ENCODE measurements around the gene MYCBP2. TPM values are rescaled to one million over a fixed set of nuclear protein-coding genes. Genes with fewer than 3 reads are reported as not detected.
"Not testable (repeated sequence)": the region's sequence is repeated elsewhere in the genome, so short reads cannot be mapped to it uniquely, and the experiment has no call there.

The MYCBP2 gene
- total and polyA plus RNA-seq, 3 donors from 2014 or later = 69.8 to 195 (median 188) TPM

DNA sequence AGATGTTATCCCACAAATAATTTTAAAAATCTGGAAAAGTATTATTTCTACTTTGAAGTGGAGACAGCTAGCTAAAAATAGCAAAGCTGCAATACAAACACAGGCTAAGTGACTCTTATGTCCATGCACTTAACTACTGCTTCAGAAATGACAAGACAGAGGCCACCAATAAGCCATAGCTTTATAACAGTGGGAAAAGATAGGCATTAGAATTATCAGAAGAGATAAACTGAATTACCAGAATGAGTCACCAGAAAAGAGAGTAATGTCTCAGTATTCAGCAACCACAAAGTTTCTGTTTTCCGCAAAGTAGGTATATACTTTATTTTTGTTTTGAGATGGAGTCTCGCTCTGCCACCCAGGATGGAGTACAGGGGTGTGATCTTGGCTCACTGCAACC is 317.9 kb downstream of the MYCBP2 start:
- H3K27ac ChIP-seq = peak overlapping the region in 1 of 2 donors; percentile 28
- TF ChIP-seq CTCF (IDR thresholded peaks at IDR 0.05) (no peak), POLR2A (IDR thresholded peaks at IDR 0.05) (no peak)
- no peaks in the 10 kb centered on the region for H3K9me3 ChIP-seq
- H3K4me1 ChIP-seq = peaks cover 4% of the 10 kb centered on the region
- WGBS, 2 donors = 92 to 94% methylated on average over 2 of the region's 2 CpGs
- H3K27me3 ChIP-seq = no peaks in the 10 kb centered on the region
- no peak overlapping the region for H3K4me3 ChIP-seq
- intact Hi-C loops (cut with DNase I; ENCODE audit: low total_unique reads) = no loop called here
- H3K36me3 ChIP-seq (ENCODE audit: low read depth, missing control alignments) = no peaks in the 10 kb centered on the region
- DNase-seq = no peak

DNA sequence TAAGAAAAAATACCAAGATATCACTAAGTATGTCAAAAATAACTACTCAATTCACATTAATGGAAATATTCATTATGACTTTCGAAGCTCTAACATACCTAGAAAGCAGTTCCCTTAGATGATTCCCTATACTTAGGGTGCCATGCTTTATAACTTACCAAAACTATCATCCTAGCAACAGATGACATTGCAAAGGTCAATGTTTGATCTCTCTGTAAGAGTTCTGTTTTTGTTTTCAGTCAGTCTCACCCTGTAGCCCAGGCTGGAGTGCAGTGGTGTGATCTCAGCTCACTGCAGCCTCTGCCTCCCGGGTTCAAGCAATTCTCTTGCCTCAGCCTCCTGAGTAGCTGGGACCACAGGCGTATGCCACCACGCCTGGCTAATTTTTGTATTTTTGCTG is 318.6 kb downstream of the MYCBP2 start:
- H3K9me3 ChIP-seq; intact Hi-C loops (cut with DNase I; ENCODE audit: low total_unique reads); H3K36me3 ChIP-seq (ENCODE audit: low read depth, missing control alignments); H3K4me3 ChIP-seq; H3K4me1 ChIP-seq; H3K27me3 ChIP-seq; DNase-seq: not testable (repeated sequence)
- H3K27ac ChIP-seq = peak overlapping the region in 1 of 2 donors; percentile 28
- WGBS, 2 donors = 90 to 94% methylated on average over 4 of the region's 4 CpGs

GRCh38 chr13:77002590-77003190 is 324.2 kb downstream of the MYCBP2 start:
- H3K4me1 ChIP-seq = peaks cover 14% of the 10 kb centered on the region
- peak overlapping the region in 1 of 2 donors; percentile 46 for H3K27ac ChIP-seq
- no peaks in the 10 kb centered on the region for H3K27me3 ChIP-seq
- no peaks in the 10 kb centered on the region for H3K9me3 ChIP-seq
- TF ChIP-seq POLR2A (IDR thresholded peaks at IDR 0.05) = no peak
- peak in 2 of 3 experiments; percentile 52 to 65 for TF ChIP-seq CTCF (IDR thresholded peaks at IDR 0.05)
- 59 to 66% methylated on average over 7 of the region's 7 CpGs for WGBS, 2 donors
- DNase-seq = no peak
- H3K4me3 ChIP-seq = no peak overlapping the region
- intact Hi-C loops (cut with DNase I; ENCODE audit: low total_unique reads) = no loop called here
- H3K36me3 ChIP-seq (ENCODE audit: low read depth, missing control alignments) = no peaks in the 10 kb centered on the region

DNA sequence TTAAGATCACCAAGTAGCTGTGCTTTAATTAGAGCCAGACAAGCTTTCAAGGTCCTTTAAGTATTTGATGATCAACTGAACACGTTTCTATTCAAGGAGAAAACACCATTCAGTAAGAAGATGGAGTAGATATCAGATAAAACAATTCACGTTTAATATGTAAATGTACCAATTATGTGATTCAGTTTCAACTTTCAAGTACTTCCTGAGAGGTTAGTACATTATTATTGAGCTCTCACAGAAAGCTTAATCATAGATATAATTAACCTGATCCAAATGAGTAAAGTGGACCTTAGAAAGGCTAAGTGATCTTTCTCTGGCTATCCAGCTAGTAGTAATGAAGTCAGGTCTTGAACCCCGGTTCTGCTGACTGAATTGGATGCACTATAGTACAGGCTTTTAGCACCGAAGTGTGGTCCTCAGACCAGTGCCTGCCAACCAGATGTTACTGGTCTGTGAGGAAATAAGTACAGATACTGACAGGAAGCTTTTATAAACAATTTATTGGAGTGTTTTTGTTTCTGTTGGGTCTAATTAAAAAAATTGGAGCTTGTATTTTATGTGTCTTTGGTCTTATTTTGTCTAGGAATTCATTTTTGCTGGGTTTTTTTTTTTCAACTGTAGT is 324.8 kb downstream of the MYCBP2 start:
- Histone ChIP-seq H3K27ac (peak overlapping the region in 1 of 2 donors; percentile 46), H3K4me1 (peaks cover 14% of the 10 kb centered on the region), H3K4me3 (no peak overlapping the region), H3K27me3 (no peaks in the 10 kb centered on the region), H3K9me3 (no peaks in the 10 kb centered on the region), H3K36me3 (ENCODE audit: low read depth, missing control alignments) (no peaks in the 10 kb centered on the region)
- TF ChIP-seq CTCF (IDR thresholded peaks at IDR 0.05) (no peak), POLR2A (IDR thresholded peaks at IDR 0.05) (no peak)
- intact Hi-C loops (cut with DNase I; ENCODE audit: low total_unique reads) = no loop called here
- 26 to 31% methylated on average over 4 of the region's 4 CpGs for whole genome bisulfite sequencing, 2 donors
- DNase-seq = no peak

DNA sequence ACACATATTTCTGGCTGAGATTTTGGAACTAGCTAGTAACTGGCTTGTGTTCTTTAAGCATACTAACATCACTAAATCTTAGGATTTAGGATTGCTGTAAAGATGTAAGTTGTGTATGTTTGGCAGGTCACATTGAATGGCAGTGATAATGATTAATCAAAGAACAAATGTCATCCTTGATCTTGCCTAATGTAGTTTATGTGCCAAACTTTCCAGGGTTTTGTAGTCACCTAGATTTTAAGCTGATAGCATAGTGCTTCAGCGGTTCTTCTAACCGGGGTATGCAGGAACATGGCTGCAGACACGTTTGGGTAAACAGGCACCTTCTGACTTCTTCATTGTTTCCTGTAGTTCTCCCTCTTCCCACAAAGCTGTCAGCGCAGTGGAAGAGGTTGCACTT is 325.4 kb downstream of the MYCBP2 start:
- no peaks in the 10 kb centered on the region for H3K36me3 ChIP-seq (ENCODE audit: low read depth, missing control alignments)
- H3K4me1 ChIP-seq = peaks cover 14% of the 10 kb centered on the region
- TF ChIP-seq POLR2A (IDR thresholded peaks at IDR 0.05) (no peak), CTCF (IDR thresholded peaks at IDR 0.05) (no peak)
- H3K27me3 ChIP-seq = no peaks in the 10 kb centered on the region
- no peaks in the 10 kb centered on the region for H3K9me3 ChIP-seq
- WGBS, 2 donors = 51 to 56% methylated on average over 4 of the region's 4 CpGs
- H3K4me3 ChIP-seq = no peak overlapping the region
- no peak for DNase-seq
- intact Hi-C loops (cut with DNase I; ENCODE audit: low total_unique reads) = no loop called here
- peak overlapping the region in 1 of 2 donors; percentile 46 for H3K27ac ChIP-seq
